ENCODE results near the gene NPFFR2. TPM values are rescaled to one million over a fixed set of nuclear protein-coding genes. Genes with fewer than 3 reads are reported as not detected.

The NPFFR2 gene
- total RNA-seq, 2 donors from 2014 or later, result not detected

GRCh38 chr4:72055566-72055965, 23.8 kb downstream of the NPFFR2 start:
- H3K4me3 ChIP-seq, result no peak overlapping the region
- no peak overlapping the region for H3K27ac ChIP-seq
- no peaks in the 10 kb centered on the region for H3K4me1 ChIP-seq
- H3K27me3 ChIP-seq, result no peaks in the 10 kb centered on the region
- intact Hi-C loops (cut with DNase I), result no loop called here
- no peak for ATAC-seq
- no peaks in the 10 kb centered on the region for H3K9me3 ChIP-seq
- TF ChIP-seq POLR2A (IDR thresholded peaks at IDR 0.05), result no peak
- no peak for TF ChIP-seq CTCF (IDR thresholded peaks at IDR 0.05)
- no peak for DNase-seq
- no peaks in the 10 kb centered on the region for H3K36me3 ChIP-seq (replicated peaks in 1 of 2; ENCODE audit: insufficient read depth in 1 of 2, low read depth in 2 of 2)

- Histone ChIP-seq H3K27ac (no peak overlapping the region), H3K27me3 (no peaks in the 10 kb centered on the region), H3K4me3 (no peak overlapping the region), H3K9me3 (no peaks in the 10 kb centered on the region), H3K36me3 (replicated peaks in 1 of 2; ENCODE audit: insufficient read depth in 1 of 2, low read depth in 2 of 2) (no peaks in the 10 kb centered on the region), H3K4me1 (no peaks in the 10 kb centered on the region)
- DNase-seq (no peak), ATAC-seq (no peak)
- 46 to 50% methylated on average over 2 of the region's 2 CpGs for WGBS, 2 donors
- intact Hi-C loops (cut with DNase I), result no loop called here
- no peak for TF ChIP-seq CTCF (IDR thresholded peaks at IDR 0.05)
Observed at GRCh38 chr4:72063726-72064125, 31.9 kb downstream of the NPFFR2 start.

GRCh38 chr4:72067051-72067450, 35.3 kb downstream of the NPFFR2 start:
- no peaks in the 10 kb centered on the region for H3K4me1 ChIP-seq
- TF ChIP-seq POLR2A (IDR thresholded peaks at IDR 0.05), result no peak
- TF ChIP-seq CTCF (IDR thresholded peaks at IDR 0.05), result no peak
- no peaks in the 10 kb centered on the region for H3K9me3 ChIP-seq
- no peaks in the 10 kb centered on the region for H3K27me3 ChIP-seq
- no peak for DNase-seq
- WGBS, 2 donors, result 59 to 70% methylated on average over 6 to 7 of the region's 7 CpGs
- intact Hi-C loops (cut with DNase I), result no loop called here
- no peak overlapping the region for H3K4me3 ChIP-seq
- ATAC-seq, result no peak
- no peaks in the 10 kb centered on the region for H3K36me3 ChIP-seq (replicated peaks in 1 of 2; ENCODE audit: insufficient read depth in 1 of 2, low read depth in 2 of 2)
- no peak overlapping the region for H3K27ac ChIP-seq

GRCh38 chr4:72073816-72074215, 42.0 kb downstream of the NPFFR2 start:
- Histone ChIP-seq H3K4me3 (no peak overlapping the region), H3K9me3 (no peaks in the 10 kb centered on the region), H3K27ac (no peak overlapping the region), H3K27me3 (no peaks in the 10 kb centered on the region), H3K4me1 (no peaks in the 10 kb centered on the region), H3K36me3 (replicated peaks in 1 of 2; ENCODE audit: insufficient read depth in 1 of 2, low read depth in 2 of 2) (no peaks in the 10 kb centered on the region)
- intact Hi-C loops (cut with DNase I), result no loop called here
- TF ChIP-seq CTCF (IDR thresholded peaks at IDR 0.05), result no peak
- no peak for DNase-seq
- no peak for ATAC-seq

GRCh38 chr4:72076562-72076961, 44.8 kb downstream of the NPFFR2 start:
- Histone ChIP-seq H3K27me3 (no peaks in the 10 kb centered on the region), H3K36me3 (replicated peaks in 1 of 2; ENCODE audit: insufficient read depth in 1 of 2, low read depth in 2 of 2) (no peaks in the 10 kb centered on the region), H3K27ac (no peak overlapping the region), H3K4me3 (no peak overlapping the region), H3K9me3 (no peaks in the 10 kb centered on the region), H3K4me1 (no peaks in the 10 kb centered on the region)
- intact Hi-C loops (cut with DNase I), result no loop called here
- DNase-seq (no peak), ATAC-seq (no peak)
- TF ChIP-seq CTCF (IDR thresholded peaks at IDR 0.05), result no peak

All from body of pancreas (tissue), 4 donors.